Right lobe of liver (tissue), 4 donors: Measurements from ENCODE around the gene SPPL3.

Source experiments
- POLR2A ChIP-seq: fragments of 450-650 bp; IDR thresholded peaks from one replicate; pipeline ENCODE4 v1.6.1; 2017; ENCODE audit warnings: antibody characterized with exemption, mild to moderate bottlenecking
- TF ChIP-seq, protein P1 (sequence below), 4 donors: fragments of 200-600 bp in 3 of 4; fragments of 450-650 bp in 1 of 4; IDR thresholded peaks; one replicate each; pipeline versions ENCODE4 v1.5.1 to v1.8.0; 2016 to 2022; ENCODE audit warnings: antibody characterized with exemption in 4 of 4, mild to moderate bottlenecking in 2 of 4
- donor health status: DM: no; HTN: no; CAD: no.
- donor health status: DM: no; HTN: no; CAD: no.
- donor health status: DM: no; HTN: yes; CAD: no.

DNA sequence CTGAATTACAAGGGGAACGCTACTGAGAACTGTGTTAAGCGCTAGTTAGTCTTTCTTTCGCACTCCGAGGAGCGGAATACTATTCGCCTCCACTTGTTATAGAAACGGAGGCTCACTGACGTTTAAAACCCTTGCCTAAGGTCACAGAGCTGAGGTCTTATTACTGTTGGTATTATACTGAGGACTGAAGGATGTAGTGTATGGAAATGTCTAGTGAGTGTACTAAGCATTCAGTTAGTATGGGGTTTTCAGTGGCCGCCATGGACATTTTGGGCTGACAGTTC lies 177.7 kb downstream of the SPPL3 start:
- TF ChIP-seq, protein P1, sequence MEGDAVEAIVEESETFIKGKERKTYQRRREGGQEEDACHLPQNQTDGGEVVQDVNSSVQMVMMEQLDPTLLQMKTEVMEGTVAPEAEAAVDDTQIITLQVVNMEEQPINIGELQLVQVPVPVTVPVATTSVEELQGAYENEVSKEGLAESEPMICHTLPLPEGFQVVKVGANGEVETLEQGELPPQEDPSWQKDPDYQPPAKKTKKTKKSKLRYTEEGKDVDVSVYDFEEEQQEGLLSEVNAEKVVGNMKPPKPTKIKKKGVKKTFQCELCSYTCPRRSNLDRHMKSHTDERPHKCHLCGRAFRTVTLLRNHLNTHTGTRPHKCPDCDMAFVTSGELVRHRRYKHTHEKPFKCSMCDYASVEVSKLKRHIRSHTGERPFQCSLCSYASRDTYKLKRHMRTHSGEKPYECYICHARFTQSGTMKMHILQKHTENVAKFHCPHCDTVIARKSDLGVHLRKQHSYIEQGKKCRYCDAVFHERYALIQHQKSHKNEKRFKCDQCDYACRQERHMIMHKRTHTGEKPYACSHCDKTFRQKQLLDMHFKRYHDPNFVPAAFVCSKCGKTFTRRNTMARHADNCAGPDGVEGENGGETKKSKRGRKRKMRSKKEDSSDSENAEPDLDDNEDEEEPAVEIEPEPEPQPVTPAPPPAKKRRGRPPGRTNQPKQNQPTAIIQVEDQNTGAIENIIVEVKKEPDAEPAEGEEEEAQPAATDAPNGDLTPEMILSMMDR (IDR thresholded peaks at IDR 0.05) = no peak
- no peak for TF ChIP-seq POLR2A
